ENCODE data around the gene EPHA6.

DNA sequence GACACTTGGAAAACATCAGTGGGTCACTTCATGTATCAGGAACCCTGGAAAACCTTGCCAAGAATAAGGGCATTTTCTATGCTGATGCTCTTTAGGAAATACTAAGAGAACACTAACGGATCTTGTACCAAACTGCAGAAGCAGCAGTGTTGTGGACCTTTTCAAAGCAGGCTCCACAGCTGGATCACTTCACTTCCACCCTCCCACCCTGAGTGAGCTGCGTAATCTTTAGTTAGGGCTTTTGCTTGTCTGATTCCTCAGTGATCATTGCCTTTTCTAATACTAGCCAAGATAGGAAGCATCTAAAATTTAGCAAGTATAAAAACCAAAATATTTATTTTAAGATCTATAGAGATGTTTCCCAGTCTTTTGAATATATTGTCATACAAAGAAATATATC, 229.0 kb downstream of the EPHA6 start:
- TF ChIP-seq POLR2A (IDR thresholded peaks at IDR 0.05; ENCODE audit: low read length) (no peak), GATA1 (IDR thresholded peaks at IDR 0.05; ENCODE audit: low read depth, low read length) (no peak)

All from erythroblast (primary cell).